ENCODE data around the gene THSD7B. TPM values are rescaled to one million over a fixed set of nuclear protein-coding genes. Genes with fewer than 3 reads are reported as not detected.

The THSD7B gene
- total RNA-seq, 1 donor from 2014 or later, result not detected

DNA sequence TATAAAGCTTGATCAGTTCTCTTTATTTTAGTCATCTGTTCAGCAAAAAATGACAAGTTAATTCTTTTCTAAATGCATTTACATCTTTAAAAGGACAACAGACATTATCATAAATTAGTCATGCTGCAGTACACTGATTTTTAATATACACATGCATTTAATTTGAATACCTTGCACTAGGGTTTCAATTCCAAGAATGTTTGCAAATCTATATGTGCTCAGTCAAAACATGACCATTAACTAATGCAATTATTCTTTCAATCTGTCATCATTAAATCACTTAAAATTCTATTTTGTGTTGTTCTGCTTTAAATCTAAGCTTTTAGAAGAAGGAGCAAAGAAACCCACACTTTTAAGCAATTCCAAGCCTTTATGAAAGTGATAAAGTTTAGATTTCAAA is 342.6 kb downstream of the THSD7B start:
- no peak for DNase-seq (ENCODE audit: low spot score)
- H3K4me1 Mint-ChIP-seq (ENCODE audit: low read depth), result no peaks in the 10 kb centered on the region
- no peaks in the 10 kb centered on the region for H3K36me3 Mint-ChIP-seq (ENCODE audit: low read depth)
- intact Hi-C loops (cut with micrococcal nuclease), result no loop called here
- H3K27me3 Mint-ChIP-seq (ENCODE audit: insufficient read depth), result no peaks in the 10 kb centered on the region
- no peak overlapping the region for H3K27ac Mint-ChIP-seq
- no peak overlapping the region for H3K4me3 Mint-ChIP-seq
- peaks cover 4% of the 10 kb centered on the region for H3K9me3 Mint-ChIP-seq

DNA sequence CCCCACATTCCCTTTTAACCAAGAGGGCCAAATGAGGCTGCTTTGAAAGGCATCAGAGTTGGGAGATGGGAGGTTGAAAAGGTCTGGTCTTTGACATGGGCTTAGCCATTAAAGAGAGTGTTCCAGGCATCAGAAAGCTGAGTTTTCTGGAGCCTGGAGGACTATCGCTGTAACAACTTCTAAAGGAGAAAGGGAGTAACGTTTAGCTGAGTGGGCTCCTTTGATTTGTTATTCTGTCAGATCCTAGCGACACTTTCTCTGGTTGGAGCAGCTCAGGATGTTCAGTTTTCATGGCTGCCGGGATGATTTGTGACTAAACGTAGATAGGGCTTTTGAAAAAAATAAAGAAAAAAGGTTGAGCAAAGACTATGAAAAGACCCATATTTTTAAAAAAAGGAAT is 346.6 kb downstream of the THSD7B start:
- no peaks in the 10 kb centered on the region for H3K36me3 Mint-ChIP-seq (ENCODE audit: low read depth)
- no peak overlapping the region for H3K4me3 Mint-ChIP-seq
- intact Hi-C loops (cut with micrococcal nuclease), result no loop called here
- H3K27ac Mint-ChIP-seq, result no peak overlapping the region
- DNase-seq (ENCODE audit: low spot score), result no peak
- H3K27me3 Mint-ChIP-seq (ENCODE audit: insufficient read depth), result no peaks in the 10 kb centered on the region
- no peaks in the 10 kb centered on the region for H3K4me1 Mint-ChIP-seq (ENCODE audit: low read depth)
- no peaks in the 10 kb centered on the region for H3K9me3 Mint-ChIP-seq

DNA sequence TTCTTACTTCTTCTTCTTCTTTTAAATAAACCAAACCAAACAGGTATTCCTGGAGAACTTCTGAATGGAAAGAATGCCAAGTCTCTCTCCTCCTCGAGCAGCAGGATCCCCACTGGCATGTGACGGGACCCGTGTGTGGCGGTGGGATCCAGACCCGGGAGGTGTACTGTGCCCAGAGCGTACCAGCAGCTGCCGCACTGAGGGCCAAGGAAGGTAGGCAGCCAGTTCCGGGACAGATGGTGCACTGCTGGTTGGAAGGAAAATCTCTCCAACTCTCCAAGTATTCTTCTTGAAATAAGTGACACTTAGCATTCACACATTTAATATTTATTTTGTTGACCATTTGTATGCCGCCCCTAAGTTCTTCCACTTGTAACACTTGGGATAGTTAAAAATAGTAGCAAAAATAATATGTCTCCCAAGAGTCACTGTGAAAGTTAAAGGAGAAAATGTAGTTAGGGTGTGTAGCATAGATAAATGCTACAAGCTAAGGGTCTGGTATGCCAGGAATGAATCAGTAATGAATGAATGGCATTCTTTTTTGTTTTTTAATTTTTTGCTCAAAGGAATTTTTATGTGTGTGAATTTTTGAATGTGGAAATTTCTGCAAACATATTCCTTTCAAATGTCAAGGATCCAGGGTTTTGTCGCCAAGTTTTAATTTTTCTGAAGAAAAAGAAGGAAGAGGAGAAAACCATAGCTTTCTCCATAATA is 349.9 kb downstream of the THSD7B start:
- intact Hi-C loops (cut with micrococcal nuclease), result no loop called here
- no peaks in the 10 kb centered on the region for H3K9me3 Mint-ChIP-seq

DNA sequence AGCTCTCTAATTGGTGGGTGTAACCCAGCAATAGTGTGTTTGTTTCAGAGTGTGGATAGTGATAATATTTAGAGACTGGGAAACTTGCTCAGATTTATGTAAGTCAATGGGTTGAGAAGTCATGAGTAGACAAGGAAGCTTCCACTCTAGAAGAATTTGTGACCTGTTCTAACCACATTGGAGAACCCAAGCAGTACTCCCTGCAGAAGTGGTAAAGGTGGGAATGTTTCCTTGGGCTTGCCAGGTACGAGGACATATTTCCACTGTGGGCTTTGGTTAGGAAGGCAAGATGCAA is 350.4 kb downstream of the THSD7B start:
- no peak for DNase-seq (ENCODE audit: low spot score)
- intact Hi-C loops (cut with micrococcal nuclease), result no loop called here
- Mint-ChIP-seq H3K27me3 (ENCODE audit: insufficient read depth) (no peaks in the 10 kb centered on the region), H3K4me3 (no peak overlapping the region), H3K36me3 (ENCODE audit: low read depth) (no peaks in the 10 kb centered on the region), H3K9me3 (no peaks in the 10 kb centered on the region), H3K4me1 (ENCODE audit: low read depth) (no peaks in the 10 kb centered on the region), H3K27ac (no peak overlapping the region)

More for the DNA sequence above, 349.9 kb downstream of the THSD7B start:
- Mint-ChIP-seq H3K4me3 (no peak overlapping the region), H3K27ac (no peak overlapping the region), H3K27me3 (ENCODE audit: insufficient read depth) (no peaks in the 10 kb centered on the region), H3K36me3 (ENCODE audit: low read depth) (no peaks in the 10 kb centered on the region), H3K4me1 (ENCODE audit: low read depth) (no peaks in the 10 kb centered on the region)
- DNase-seq (ENCODE audit: low spot score), result no peak

GRCh38 chr2:137117385-137117784 is 352.0 kb downstream of the THSD7B start:
- intact Hi-C loops (cut with micrococcal nuclease), result no loop called here
- Mint-ChIP-seq H3K9me3 (no peaks in the 10 kb centered on the region), H3K4me3 (no peak overlapping the region), H3K36me3 (ENCODE audit: low read depth) (no peaks in the 10 kb centered on the region), H3K27ac (no peak overlapping the region), H3K4me1 (ENCODE audit: low read depth) (no peaks in the 10 kb centered on the region), H3K27me3 (ENCODE audit: insufficient read depth) (no peaks in the 10 kb centered on the region)
- DNase-seq (ENCODE audit: low spot score), result no peak

- H3K27me3 Mint-ChIP-seq (ENCODE audit: insufficient read depth), result no peaks in the 10 kb centered on the region
- intact Hi-C loops (cut with micrococcal nuclease), result no loop called here
- H3K36me3 Mint-ChIP-seq (ENCODE audit: low read depth), result no peaks in the 10 kb centered on the region
Observed at GRCh38 chr2:137118140-137118539, 352.8 kb downstream of the THSD7B start.

DNA sequence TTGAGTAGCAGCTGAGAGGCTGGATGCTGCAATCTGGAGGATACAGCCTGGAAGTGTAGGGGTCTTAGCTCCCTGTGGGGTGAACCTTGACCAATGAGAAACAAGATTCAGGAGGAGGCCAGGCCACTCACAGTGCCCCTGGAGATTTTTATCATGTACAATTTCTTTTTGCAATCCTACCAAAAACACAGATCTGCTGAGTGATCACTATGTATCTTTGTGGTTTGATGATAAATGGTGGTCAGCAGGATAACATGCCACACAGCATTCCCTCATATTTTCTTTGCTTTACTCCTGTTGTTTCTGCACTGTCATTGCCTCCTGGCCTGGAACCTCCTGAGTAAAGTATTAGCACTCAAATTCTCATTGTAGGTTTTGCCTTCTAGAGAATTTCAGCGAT is 357.9 kb downstream of the THSD7B start:
- DNase-seq (ENCODE audit: low spot score), result no peak
- H3K27ac Mint-ChIP-seq, result no peak overlapping the region
- H3K4me1 Mint-ChIP-seq (ENCODE audit: low read depth), result no peaks in the 10 kb centered on the region
- no peak overlapping the region for H3K4me3 Mint-ChIP-seq
- H3K27me3 Mint-ChIP-seq (ENCODE audit: insufficient read depth), result no peaks in the 10 kb centered on the region
- no peaks in the 10 kb centered on the region for H3K9me3 Mint-ChIP-seq
- H3K36me3 Mint-ChIP-seq (ENCODE audit: low read depth), result no peaks in the 10 kb centered on the region
- intact Hi-C loops (cut with micrococcal nuclease), result no loop called here

More at GRCh38 chr2:137118140-137118539, 352.8 kb downstream of the THSD7B start:
- H3K4me1 Mint-ChIP-seq (ENCODE audit: low read depth), result no peaks in the 10 kb centered on the region
- no peak overlapping the region for H3K27ac Mint-ChIP-seq
- no peak for DNase-seq (ENCODE audit: low spot score)
- H3K9me3 Mint-ChIP-seq, result no peaks in the 10 kb centered on the region
- H3K4me3 Mint-ChIP-seq, result no peak overlapping the region

- no peaks in the 10 kb centered on the region for H3K4me1 Mint-ChIP-seq (ENCODE audit: low read depth)
- no peaks in the 10 kb centered on the region for H3K36me3 Mint-ChIP-seq (ENCODE audit: low read depth)
- H3K27ac Mint-ChIP-seq, result no peak overlapping the region
- H3K9me3 Mint-ChIP-seq, result peaks cover 4% of the 10 kb centered on the region
- H3K27me3 Mint-ChIP-seq (ENCODE audit: insufficient read depth), result no peaks in the 10 kb centered on the region
- intact Hi-C loops (cut with micrococcal nuclease), result no loop called here
- no peak overlapping the region for H3K4me3 Mint-ChIP-seq
- no peak for DNase-seq (ENCODE audit: low spot score)
Observed at GRCh38 chr2:137133225-137133624, 367.9 kb downstream of the THSD7B start.

- DNase-seq (ENCODE audit: low spot score), result no peak
- no peak overlapping the region for H3K4me3 Mint-ChIP-seq
- no peaks in the 10 kb centered on the region for H3K36me3 Mint-ChIP-seq (ENCODE audit: low read depth)
- H3K27me3 Mint-ChIP-seq (ENCODE audit: insufficient read depth), result peaks cover 3% of the 10 kb centered on the region
- no peaks in the 10 kb centered on the region for H3K4me1 Mint-ChIP-seq (ENCODE audit: low read depth)
- H3K9me3 Mint-ChIP-seq, result no peaks in the 10 kb centered on the region
- H3K27ac Mint-ChIP-seq, result no peak overlapping the region
- intact Hi-C loops (cut with micrococcal nuclease), result no loop called here
Observed at GRCh38 chr2:137138263-137138662, 372.9 kb downstream of the THSD7B start.

- intact Hi-C loops (cut with micrococcal nuclease), result no loop called here
- Mint-ChIP-seq H3K27me3 (ENCODE audit: insufficient read depth) (no peaks in the 10 kb centered on the region), H3K9me3 (peaks cover 4% of the 10 kb centered on the region), H3K4me3 (no peak overlapping the region), H3K27ac (no peak overlapping the region), H3K36me3 (ENCODE audit: low read depth) (no peaks in the 10 kb centered on the region), H3K4me1 (ENCODE audit: low read depth) (no peaks in the 10 kb centered on the region)
- DNase-seq (ENCODE audit: low spot score), result no peak
Observed at GRCh38 chr2:137151731-137152130, 386.4 kb downstream of the THSD7B start.

GRCh38 chr2:137154946-137155345 is 389.6 kb downstream of the THSD7B start:
- H3K36me3 Mint-ChIP-seq (ENCODE audit: low read depth), result no peaks in the 10 kb centered on the region
- H3K27ac Mint-ChIP-seq, result no peak overlapping the region
- H3K27me3 Mint-ChIP-seq (ENCODE audit: insufficient read depth), result no peaks in the 10 kb centered on the region
- H3K4me1 Mint-ChIP-seq (ENCODE audit: low read depth), result no peaks in the 10 kb centered on the region
- no peak overlapping the region for H3K4me3 Mint-ChIP-seq
- intact Hi-C loops (cut with micrococcal nuclease), result no loop called here
- DNase-seq (ENCODE audit: low spot score), result no peak
- no peaks in the 10 kb centered on the region for H3K9me3 Mint-ChIP-seq

GRCh38 chr2:137155356-137156104 is 390.2 kb downstream of the THSD7B start:
- Mint-ChIP-seq H3K9me3 (no peaks in the 10 kb centered on the region), H3K27me3 (ENCODE audit: insufficient read depth) (no peaks in the 10 kb centered on the region), H3K36me3 (ENCODE audit: low read depth) (no peaks in the 10 kb centered on the region), H3K4me1 (ENCODE audit: low read depth) (no peaks in the 10 kb centered on the region), H3K4me3 (no peak overlapping the region), H3K27ac (no peak overlapping the region)
- no peak for DNase-seq (ENCODE audit: low spot score)
- intact Hi-C loops (cut with micrococcal nuclease), result no loop called here

DNA sequence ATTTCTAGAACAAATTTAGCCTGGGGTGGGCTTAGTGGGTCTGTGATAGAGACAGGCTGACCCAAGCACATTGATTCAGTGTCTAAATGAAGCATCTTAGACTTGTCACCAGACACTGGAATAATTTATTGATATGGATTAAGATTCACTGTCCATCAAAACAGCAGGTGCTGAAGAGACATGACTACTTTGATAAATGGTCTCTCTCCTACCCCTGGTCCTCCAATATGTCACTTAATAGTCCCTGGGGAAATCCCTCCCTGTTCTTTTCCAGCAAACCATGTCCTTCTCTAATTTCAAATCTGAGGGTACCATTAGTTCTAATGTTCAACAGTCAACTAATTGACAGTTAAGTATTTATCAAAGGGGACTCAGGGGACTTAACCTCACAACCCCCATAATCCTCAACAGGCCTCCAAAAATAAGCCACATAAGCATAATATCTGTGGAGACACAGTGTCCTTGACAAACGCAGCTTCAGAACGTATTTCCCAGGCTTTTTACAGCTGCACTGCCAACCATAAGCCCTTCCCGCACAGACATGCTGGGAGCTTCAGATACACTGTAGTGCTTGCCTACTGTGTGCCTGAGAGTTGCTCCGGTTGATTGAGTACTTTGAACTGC is 391.0 kb downstream of the THSD7B start:
- no peak overlapping the region for H3K4me3 Mint-ChIP-seq

More for the DNA sequence above, 391.0 kb downstream of the THSD7B start:
- no peaks in the 10 kb centered on the region for H3K9me3 Mint-ChIP-seq
- H3K27ac Mint-ChIP-seq, result no peak overlapping the region
- intact Hi-C loops (cut with micrococcal nuclease), result no loop called here
- no peaks in the 10 kb centered on the region for H3K4me1 Mint-ChIP-seq (ENCODE audit: low read depth)
- no peak for DNase-seq (ENCODE audit: low spot score)
- no peaks in the 10 kb centered on the region for H3K27me3 Mint-ChIP-seq (ENCODE audit: insufficient read depth)
- no peaks in the 10 kb centered on the region for H3K36me3 Mint-ChIP-seq (ENCODE audit: low read depth)

All from activated T-helper 1 cell treated with anti-CD3 and anti-CD28 coated beads, Interleukin-12 subunit alpha, Interleukin-12 subunit beta, Interleukin-2, Interleukin-4 antibody, amounts not matched to agents 30 ng/mL and 10 ng/mL and 1 ng/mL, durations not matched to agents 14 hours and 24 hours and 36 hours (primary cell).